WI38 (cell line): Measurements from ENCODE around the gene KANK4.

Source experiments
- H3K4me3 ChIP-seq: 2 replicates; pipeline ENCODE4 v1.5.1; 2011; ENCODE audit warnings: low read depth, mild to moderate bottlenecking, control low read depth, low read length
- CTCF ChIP-seq: IDR thresholded peaks from 2 replicates; pipeline ENCODE4 v1.5.1; 2012; ENCODE audit warnings: low read depth, mild to moderate bottlenecking, control low read depth, low read length

Gene KANK4

GRCh38 chr1:62280960-62281465 is 38.2 kb downstream of the KANK4 start:
- TF ChIP-seq CTCF = no peak
- no peak overlapping the region for H3K4me3 ChIP-seq

- H3K4me3 ChIP-seq = no peak overlapping the region
Measured at GRCh38 chr1:62280150-62280549, 39.1 kb downstream of the KANK4 start.

GRCh38 chr1:62276791-62277190 is 42.4 kb downstream of the KANK4 start:
- no peak overlapping the region for H3K4me3 ChIP-seq
- TF ChIP-seq CTCF = no peak

More at GRCh38 chr1:62280150-62280549, 39.1 kb downstream of the KANK4 start:
- TF ChIP-seq CTCF = no peak

- no peak for TF ChIP-seq CTCF
- no peak overlapping the region for H3K4me3 ChIP-seq
Measured at GRCh38 chr1:62274496-62275485, 44.4 kb downstream of the KANK4 start.

- no peak for TF ChIP-seq CTCF
Measured at GRCh38 chr1:62273953-62274352, 45.3 kb downstream of the KANK4 start.

GRCh38 chr1:62271948-62272728 is 47.1 kb downstream of the KANK4 start:
- TF ChIP-seq CTCF = no peak
- H3K4me3 ChIP-seq = no peak overlapping the region

More at GRCh38 chr1:62273953-62274352, 45.3 kb downstream of the KANK4 start:
- H3K4me3 ChIP-seq = no peak overlapping the region

GRCh38 chr1:62271134-62271533 is 48.1 kb downstream of the KANK4 start:
- no peak overlapping the region for H3K4me3 ChIP-seq
- no peak for TF ChIP-seq CTCF
